Prostate gland (tissue), 2 donors: ENCODE data around the gene FAM151A. TPM values are rescaled to one million over a fixed set of nuclear protein-coding genes. Genes with fewer than 3 reads are reported as not detected.
A peak's percentile ranks its signal among the peaks of the same experiment; 100 is the strongest.

ENCODE experiments used
- DNase-seq: peaks from one replicate; pipeline ENCODE4 v3.0.0-alpha.2; 2019; ENCODE audit warnings: low spot score
- H3K27ac ChIP-seq, 2 donors: fragments of 200-600 bp; sonication (generic); 2 replicates each; pipeline ENCODE4 v1.5.1; 2017 to 2019
- H3K27me3 ChIP-seq: fragments of 200-600 bp; sonication (generic); replicated peaks from 2 replicates; pipeline ENCODE4 v1.5.1; 2019; ENCODE audit not compliant: insufficient read depth
- H3K36me3 ChIP-seq, 2 donors: fragments of 200-600 bp; sonication (generic); 1 replicate in 1 of 2; 2 replicates in 1 of 2; pipeline versions ENCODE4 v1.5.1 to v1.8.1; 2017 to 2019
- H3K4me1 ChIP-seq: fragments of 200-600 bp; sonication (generic); replicated peaks from 2 replicates; pipeline ENCODE4 v1.5.1; 2019
- H3K4me3 ChIP-seq, 2 donors: fragments of 200-600 bp; sonication (generic); 2 replicates each; pipeline ENCODE4 v1.5.1; 2017 to 2019
- H3K9me3 ChIP-seq: fragments of 200-600 bp; sonication (generic); 2 replicates; pipeline ENCODE4 v1.5.1; 2017
- POLR2A ChIP-seq: fragments of 450-650 bp; IDR thresholded peaks from one replicate; pipeline ENCODE4 v1.6.1; 2016; ENCODE audit warnings: antibody characterized with exemption, mild to moderate bottlenecking
- POLR2AphosphoS5 ChIP-seq: sonication (generic); formaldehyde crosslinking; IDR thresholded peaks from one replicate; pipeline ENCODE4 v1.6.1; 2017; ENCODE audit warnings: antibody characterized with exemption
- WGBS: methylation state at CpG from one replicate; pipeline ENCODE4 v1.1.5; 2018; 5-methylcytosine and 5-hydroxymethylcytosine counted together
- intact Hi-C: fragments of 100-400 bp; cut with DNase I; formaldehyde crosslinking; loops from one replicate; pipeline ENCODE4 v1.14.2; 2022
- total RNA-seq, 2 donors: library from RNA; depleted of rRNA; stranded (reverse); fragments of >200 nt; gene quantifications; one replicate each; pipeline ENCODE4 v1.1.0, GENCODE V29; 2016
- TF ChIP-seq, protein P1 (sequence below), 4 experiments: fragments of 200-600 bp in 2 of 4; fragments of 450-650 bp in 2 of 4; sonication (generic) in 2 of 4; IDR thresholded peaks; 1 replicate in 3 of 4; 2 replicates in 1 of 4; pipeline ENCODE4 v1.5.1; 2016 to 2019; ENCODE audit warnings: antibody characterized with exemption in 4 of 4, mild to moderate bottlenecking in 2 of 4, moderate library complexity in 2 of 4

FAM151A gene
- total RNA-seq = not detected

DNA sequence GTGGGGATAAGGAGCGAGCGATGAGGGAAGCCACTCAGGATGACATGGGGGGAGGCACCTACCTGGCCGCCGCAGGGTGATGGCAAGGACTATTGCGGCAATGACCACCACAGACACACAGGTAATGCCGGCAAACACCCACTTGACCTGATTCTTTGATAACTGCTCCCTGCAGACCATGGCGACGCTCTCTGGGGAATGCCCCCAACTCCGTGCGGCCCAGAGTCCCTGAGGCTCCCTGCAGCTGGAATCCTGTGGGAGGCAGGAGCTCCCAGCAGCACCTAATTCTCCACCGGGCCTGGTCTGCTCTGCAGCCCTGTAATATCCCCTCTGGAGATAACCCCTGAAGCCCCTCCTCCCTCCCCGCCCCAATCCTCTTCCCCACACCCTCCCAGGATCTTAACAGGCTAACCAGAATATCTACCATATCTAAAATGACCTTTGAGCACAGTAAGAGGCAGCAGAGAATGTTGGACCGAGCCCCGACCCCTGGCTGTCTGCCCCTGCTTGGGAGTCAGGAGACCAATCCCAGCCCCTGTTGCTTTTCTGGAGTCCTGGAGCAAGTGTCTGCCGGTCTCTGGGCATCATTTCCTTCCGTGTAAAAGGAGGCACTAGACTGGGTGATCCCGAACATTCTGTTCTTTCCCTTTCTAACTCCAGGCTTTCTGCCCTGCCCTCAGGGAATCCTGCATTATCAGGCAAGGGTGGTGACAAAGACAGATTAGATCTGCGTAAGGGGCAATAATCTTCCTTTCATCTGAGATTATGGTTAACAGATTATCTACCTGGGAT lies at the start of gene FAM151A:
Gene FAM151A, minus strand, starts transcription at position 310 of the 792 bp plus-strand sequence. Its CDS starts 130 bp downstream, at position 180.
- TF ChIP-seq, protein P1, sequence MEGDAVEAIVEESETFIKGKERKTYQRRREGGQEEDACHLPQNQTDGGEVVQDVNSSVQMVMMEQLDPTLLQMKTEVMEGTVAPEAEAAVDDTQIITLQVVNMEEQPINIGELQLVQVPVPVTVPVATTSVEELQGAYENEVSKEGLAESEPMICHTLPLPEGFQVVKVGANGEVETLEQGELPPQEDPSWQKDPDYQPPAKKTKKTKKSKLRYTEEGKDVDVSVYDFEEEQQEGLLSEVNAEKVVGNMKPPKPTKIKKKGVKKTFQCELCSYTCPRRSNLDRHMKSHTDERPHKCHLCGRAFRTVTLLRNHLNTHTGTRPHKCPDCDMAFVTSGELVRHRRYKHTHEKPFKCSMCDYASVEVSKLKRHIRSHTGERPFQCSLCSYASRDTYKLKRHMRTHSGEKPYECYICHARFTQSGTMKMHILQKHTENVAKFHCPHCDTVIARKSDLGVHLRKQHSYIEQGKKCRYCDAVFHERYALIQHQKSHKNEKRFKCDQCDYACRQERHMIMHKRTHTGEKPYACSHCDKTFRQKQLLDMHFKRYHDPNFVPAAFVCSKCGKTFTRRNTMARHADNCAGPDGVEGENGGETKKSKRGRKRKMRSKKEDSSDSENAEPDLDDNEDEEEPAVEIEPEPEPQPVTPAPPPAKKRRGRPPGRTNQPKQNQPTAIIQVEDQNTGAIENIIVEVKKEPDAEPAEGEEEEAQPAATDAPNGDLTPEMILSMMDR (IDR thresholded peaks at IDR 0.05) = no peak
- TF ChIP-seq POLR2A (no peak), POLR2AphosphoS5 (no peak)
- no peaks in the 10 kb centered on the region for H3K9me3 ChIP-seq
- DNase-seq = no peak
- H3K27me3 ChIP-seq = no peaks in the 10 kb centered on the region
- no peaks in the 10 kb centered on the region for H3K4me1 ChIP-seq
- no peak within 1 kb of the TSS for H3K4me3 ChIP-seq
- no peak within 1 kb of the TSS for H3K27ac ChIP-seq
- no peaks in the 10 kb centered on the region for H3K36me3 ChIP-seq
- WGBS = 71% methylated on average over 18 of the region's 18 CpGs
- intact Hi-C loops = no loop called here

DNA sequence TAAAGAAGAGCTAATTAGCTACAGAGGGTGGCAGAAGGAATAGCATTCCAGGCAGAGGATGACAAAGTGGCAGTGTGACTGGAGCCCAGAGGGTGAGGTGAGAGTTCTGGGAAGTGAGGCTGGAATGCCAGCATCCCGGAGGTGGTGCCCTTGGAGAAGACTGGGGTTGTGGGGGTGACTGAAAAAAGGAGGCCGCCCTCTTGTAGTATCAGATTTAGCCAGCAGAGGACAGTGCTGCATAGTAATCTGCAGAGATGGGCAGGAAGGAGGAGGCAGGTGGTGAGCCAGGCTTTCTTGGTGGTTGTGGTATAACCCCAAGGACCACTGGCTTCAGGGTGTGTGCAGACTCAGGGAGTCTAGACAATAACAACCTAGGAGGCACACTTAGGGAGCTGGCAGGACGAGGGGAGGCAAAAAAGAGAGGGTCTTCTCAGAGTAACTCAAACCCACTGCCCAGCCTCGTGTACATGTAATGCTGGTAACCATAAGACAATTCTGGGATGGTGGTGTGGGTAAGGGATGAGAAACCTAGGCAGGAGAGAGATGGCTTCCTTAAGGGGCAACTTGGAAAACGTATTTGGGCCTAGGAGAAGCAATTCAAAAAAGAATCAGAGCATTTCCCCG lies 48.8 kb upstream of the FAM151A start:
- Histone ChIP-seq H3K36me3 (no peaks in the 10 kb centered on the region), H3K4me1 (no peaks in the 10 kb centered on the region), H3K27me3 (no peaks in the 10 kb centered on the region), H3K4me3 (no peak overlapping the region), H3K27ac (no peak overlapping the region), H3K9me3 (no peaks in the 10 kb centered on the region)
- WGBS = 71% methylated on average over 6 of the region's 6 CpGs
- peak; percentile 7 for DNase-seq
- no peak for TF ChIP-seq POLR2A
- TF ChIP-seq, protein P1 (IDR thresholded peaks at IDR 0.05) = peak; percentile 34 to 74 (median 60)
- intact Hi-C loops = no loop called here

DNA sequence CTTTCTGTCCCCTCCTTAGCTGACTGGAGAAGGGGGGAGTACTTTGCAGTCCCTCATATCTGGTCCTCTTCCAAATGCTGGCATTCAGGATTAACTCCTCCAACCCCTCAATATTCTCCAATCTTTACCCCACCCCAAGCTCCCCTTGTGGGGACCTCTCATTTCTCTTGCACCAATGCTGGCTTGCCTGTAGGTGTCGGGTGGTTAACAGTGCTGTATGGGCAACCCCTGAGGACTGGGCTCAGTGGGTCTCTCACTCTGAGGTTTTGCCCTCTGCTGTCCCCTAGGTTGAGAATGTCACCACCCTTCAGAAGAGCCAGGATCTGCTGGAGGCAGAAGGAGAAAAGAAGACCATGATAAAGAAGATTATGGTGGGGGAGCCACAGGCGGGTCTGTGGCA lies 45.2 kb upstream of the FAM151A start:
- no peaks in the 10 kb centered on the region for H3K9me3 ChIP-seq
- no peak overlapping the region for H3K27ac ChIP-seq
- H3K4me3 ChIP-seq = no peak overlapping the region
- intact Hi-C loops = no loop called here
- H3K36me3 ChIP-seq = no peaks in the 10 kb centered on the region
- no peaks in the 10 kb centered on the region for H3K27me3 ChIP-seq
- TF ChIP-seq POLR2AphosphoS5 (no peak), POLR2A (no peak)
- TF ChIP-seq, protein P1 (IDR thresholded peaks at IDR 0.05) = no peak
- H3K4me1 ChIP-seq = no peaks in the 10 kb centered on the region
- WGBS = 83% methylated on average over 2 of the region's 2 CpGs
- no peak for DNase-seq

DNA sequence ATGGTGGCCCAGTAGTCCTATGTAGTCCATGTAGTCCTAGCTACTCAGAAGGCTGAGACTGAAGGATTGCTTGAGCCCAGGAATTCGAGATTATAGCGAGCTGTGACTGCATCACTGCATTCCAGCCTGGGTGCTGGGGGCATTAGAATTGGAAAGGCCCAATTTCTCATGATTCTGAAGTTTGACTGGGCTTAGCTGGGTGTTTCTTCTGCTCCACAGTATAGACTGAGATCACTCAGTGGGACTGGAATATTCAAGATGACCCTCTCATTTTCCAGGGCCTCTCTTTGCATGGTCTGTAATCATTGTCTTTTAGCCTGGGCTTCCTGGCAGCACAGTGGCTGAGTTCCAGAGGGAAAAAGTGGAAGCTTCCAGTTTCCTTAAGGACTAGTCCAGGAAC lies 44.5 kb upstream of the FAM151A start:
- intact Hi-C loops = no loop called here
- no peak for TF ChIP-seq POLR2AphosphoS5
- TF ChIP-seq, protein P1 (IDR thresholded peaks at IDR 0.05) = no peak
- no peak for TF ChIP-seq POLR2A
- H3K4me3 ChIP-seq = no peak overlapping the region
- no peaks in the 10 kb centered on the region for H3K9me3 ChIP-seq
- H3K27me3 ChIP-seq = no peaks in the 10 kb centered on the region
- no peak for DNase-seq
- H3K27ac ChIP-seq = no peak overlapping the region
- no peaks in the 10 kb centered on the region for H3K4me1 ChIP-seq
- 88% methylated on average over 2 of the region's 2 CpGs for WGBS
- H3K36me3 ChIP-seq = no peaks in the 10 kb centered on the region

DNA sequence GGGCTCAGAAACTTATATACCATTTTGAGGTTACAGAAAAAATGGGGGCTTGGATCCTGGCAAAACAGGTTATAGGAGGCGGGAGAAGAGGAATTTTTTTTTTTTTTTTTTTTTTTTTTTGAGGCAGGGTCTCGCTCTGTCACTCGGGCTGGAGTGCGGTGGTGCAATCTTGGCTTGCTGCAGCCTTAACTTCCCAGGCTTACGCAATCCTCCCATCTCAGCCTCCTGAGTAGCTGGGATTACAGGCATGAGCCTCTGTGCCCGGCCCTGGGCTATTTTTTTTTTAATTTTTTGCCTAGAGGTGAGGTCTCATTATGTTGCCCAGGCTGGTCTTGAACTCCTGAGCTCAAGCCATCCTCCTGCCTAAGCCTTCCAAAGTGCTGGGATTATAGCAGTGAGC lies 43.0 kb upstream of the FAM151A start:
- Histone ChIP-seq H3K27me3 (no peaks in the 10 kb centered on the region), H3K27ac (no peak overlapping the region), H3K4me3 (no peak overlapping the region), H3K4me1 (no peaks in the 10 kb centered on the region), H3K9me3 (no peaks in the 10 kb centered on the region), H3K36me3 (no peaks in the 10 kb centered on the region)
- TF ChIP-seq, protein P1 (IDR thresholded peaks at IDR 0.05) = no peak
- no peak for TF ChIP-seq POLR2AphosphoS5
- no peak for TF ChIP-seq POLR2A
- 92% methylated on average over 6 of the region's 6 CpGs for WGBS
- DNase-seq = no peak
- intact Hi-C loops = no loop called here
